CD4-positive, alpha-beta T cell (primary cell): ENCODE data around the gene KIAA0825. TPM values are rescaled to one million over a fixed set of nuclear protein-coding genes. Genes with fewer than 3 reads are reported as not detected.

Source experiments
- ATAC-seq: fragments of 200-7000 bp; cut with Tn5 transposase; one replicate; pipeline ENCODE4 v1.10.0; 2022; ENCODE audit warnings: mild to moderate bottlenecking; ENCODE audit not compliant: poor library complexity
- CTCF ChIA-PET: fragments of 350-600 bp; sonication (Branson Sonifier 250); formaldehyde crosslinking; loops from one replicate; lab custom pipeline; 2021; ENCODE audit warnings: antibody characterized with exemption, inconsistent platforms; lab: Charles Lee
- POLR2A ChIA-PET: fragments of 350-600 bp; sonication (Branson Sonifier 250); formaldehyde crosslinking; loops from one replicate; lab custom pipeline; 2021; ENCODE audit warnings: antibody characterized with exemption, inconsistent platforms; lab: Charles Lee
- DNase-seq, 14 experiments: peaks; one replicate each; pipeline ENCODE4 v3.0.0-alpha.2; 2013 to 2020; ENCODE audit warnings: mixed read lengths in 2 of 14
- H3K27ac ChIP-seq, 2 donors: one replicate each; pipeline versions ENCODE4 v1.5.1 to v1.7.0; 2013; ENCODE audit warnings: low read length in 2 of 2, low read depth in 1 of 2, mild to moderate bottlenecking in 1 of 2
- H3K27me3 ChIP-seq, 2 experiments: 1 replicate in 1 of 2; 2 replicates in 1 of 2; pipeline versions ENCODE4 v1.6.1 to v1.7.0; 2013; ENCODE audit warnings: low read length in 2 of 2, control low read depth in 1 of 2, mild to moderate bottlenecking in 1 of 2, moderate library complexity in 1 of 2; ENCODE audit not compliant: insufficient read depth in 2 of 2, control insufficient read depth in 1 of 2
- H3K36me3 ChIP-seq: one replicate; pipeline ENCODE4 v1.6.1; 2013; ENCODE audit warnings: low read length, control low read depth; ENCODE audit not compliant: insufficient read depth
- H3K4me1 ChIP-seq: one replicate; pipeline ENCODE4 v1.6.1; 2013; ENCODE audit warnings: low read length, control low read depth; ENCODE audit not compliant: insufficient read depth
- H3K4me3 ChIP-seq: one replicate; pipeline ENCODE4 v1.5.1; 2013; ENCODE audit warnings: mild to moderate bottlenecking, low read length, moderate library complexity
- H3K9me3 ChIP-seq, 2 experiments: 1 replicate in 1 of 2; 2 replicates in 1 of 2; pipeline versions ENCODE4 v1.6.1 to v1.7.0; 2013; ENCODE audit warnings: low read length in 2 of 2, mild to moderate bottlenecking in 2 of 2, control low read depth in 1 of 2, moderate library complexity in 1 of 2; ENCODE audit not compliant: control insufficient read depth in 1 of 2, insufficient read depth in 1 of 2
- H3K27ac Mint-ChIP-seq: one replicate; pipeline ENCODE4 v1.8.0; 2020; ENCODE audit warnings: mixed read lengths
- H3K27me3 Mint-ChIP-seq: one replicate; pipeline ENCODE4 v1.8.0; 2021; ENCODE audit warnings: mixed read lengths
- H3K36me3 Mint-ChIP-seq: one replicate; pipeline ENCODE4 v1.8.0; 2021; ENCODE audit warnings: low read depth, mixed read lengths
- H3K4me1 Mint-ChIP-seq: one replicate; pipeline ENCODE4 v1.8.0; 2021; ENCODE audit warnings: low read depth, mixed read lengths
- H3K4me3 Mint-ChIP-seq: one replicate; pipeline ENCODE4 v1.8.0; 2020; ENCODE audit warnings: mild to moderate bottlenecking, mixed read lengths
- H3K9me3 Mint-ChIP-seq: one replicate; pipeline ENCODE4 v1.8.0; 2020; ENCODE audit warnings: mixed read lengths
- CTCF ChIP-seq: fragments of 200-600 bp; IDR thresholded peaks from one replicate; pipeline ENCODE4 v1.8.0; 2022; ENCODE audit warnings: antibody characterized with exemption, mild to moderate bottlenecking
- intact Hi-C, 2 experiments: fragments of 100-400 bp; cut with DNase I in 1 of 2; cut with micrococcal nuclease in 1 of 2; formaldehyde crosslinking; loops; one replicate each; pipeline versions ENCODE4 v1.15.1 to v1.9.0; 2023 to 2025; cut with DNase I, micrococcal nuclease
- total RNA-seq, 174 experiments: library from RNA in 2 of 174; stranded (reverse) in 2 of 174; gene quantifications; one replicate each; pipeline ENCODE4 v1.2.3 and lab custom pipeline; 2021 to 2026

Gene KIAA0825
- total RNA-seq, 2 experiments from 2014 or later = 1.5 to 1.6 TPM

- Mint-ChIP-seq H3K4me1 (no peaks in the 10 kb centered on the region), H3K9me3 (no peaks in the 10 kb centered on the region), H3K4me3 (no peak overlapping the region), H3K36me3 (no peaks in the 10 kb centered on the region), H3K27ac (no peak overlapping the region), H3K27me3 (no peaks in the 10 kb centered on the region)
- ChIA-PET POLR2A (no interaction called here), CTCF (interaction anchor here (1.7 kb wide), 1 partner anchor 10 kb away, joined by 5 read pairs; no protein-coding TSS in a partner anchor)
- Histone ChIP-seq H3K27me3 (no peaks in the 10 kb centered on the region), H3K9me3 (no peaks in the 10 kb centered on the region), H3K36me3 (no peaks in the 10 kb centered on the region), H3K27ac (no peak overlapping the region), H3K4me3 (no peak overlapping the region), H3K4me1 (no peaks in the 10 kb centered on the region)
- no peak for TF ChIP-seq CTCF
- DNase-seq (no peak), ATAC-seq (no peak)
- intact Hi-C loops = no loop called here
Measured at GRCh38 chr5:94209774-94210355, 408.5 kb downstream of the KIAA0825 start.

GRCh38 chr5:94209272-94209671 is 409.1 kb downstream of the KIAA0825 start:
- POLR2A ChIA-PET = no interaction called here
- H3K27me3 ChIP-seq = no peaks in the 10 kb centered on the region
- H3K4me3 ChIP-seq = no peak overlapping the region
- ATAC-seq = no peak
- intact Hi-C loops = no loop called here
- Mint-ChIP-seq H3K27ac (no peak overlapping the region), H3K4me1 (no peaks in the 10 kb centered on the region), H3K27me3 (no peaks in the 10 kb centered on the region), H3K36me3 (no peaks in the 10 kb centered on the region), H3K4me3 (no peak overlapping the region), H3K9me3 (no peaks in the 10 kb centered on the region)
- H3K27ac ChIP-seq = no peak overlapping the region
- no peaks in the 10 kb centered on the region for H3K9me3 ChIP-seq
- CTCF ChIA-PET = interaction anchor here (1.7 kb wide), 1 partner anchor 11 kb away, joined by 5 read pairs; no protein-coding TSS in a partner anchor
- H3K4me1 ChIP-seq = no peaks in the 10 kb centered on the region
- no peak for DNase-seq
- H3K36me3 ChIP-seq = no peaks in the 10 kb centered on the region
- no peak for TF ChIP-seq CTCF

GRCh38 chr5:94199566-94199965 is 418.8 kb downstream of the KIAA0825 start:
- no peak overlapping the region for H3K4me3 Mint-ChIP-seq
- no peaks in the 10 kb centered on the region for H3K36me3 Mint-ChIP-seq
- POLR2A ChIA-PET = no interaction called here
- CTCF ChIA-PET = no interaction called here
- Histone ChIP-seq H3K4me3 (no peak overlapping the region), H3K9me3 (no peaks in the 10 kb centered on the region), H3K27me3 (no peaks in the 10 kb centered on the region), H3K4me1 (no peaks in the 10 kb centered on the region), H3K27ac (no peak overlapping the region), H3K36me3 (no peaks in the 10 kb centered on the region)
- H3K27me3 Mint-ChIP-seq = no peaks in the 10 kb centered on the region
- no peak for TF ChIP-seq CTCF
- intact Hi-C loops = no loop called here
- no peak overlapping the region for H3K27ac Mint-ChIP-seq
- no peaks in the 10 kb centered on the region for H3K4me1 Mint-ChIP-seq
- no peak for ATAC-seq
- no peak for DNase-seq
- no peaks in the 10 kb centered on the region for H3K9me3 Mint-ChIP-seq
